RWPE1 (cell line): ENCODE results near the gene ZNF532.
A peak's percentile ranks its signal among the peaks of the same experiment; 100 is the strongest.

Source experiments
- CTCF ChIA-PET: fragments of 350-600 bp; sonication (Branson Sonifier 250); formaldehyde crosslinking; extraction: SDS; loops from one replicate; lab custom pipeline; 2021; lab: Yijun Ruan, JAX
- POLR2A ChIA-PET: fragments of 400-600 bp; formaldehyde crosslinking; extraction: SDS; loops from one replicate; lab custom pipeline; 2020; ENCODE audit warnings: antibody characterized with exemption; ENCODE audit not compliant: low non-redundant PET; lab: Yijun Ruan, JAX
- DNase-seq: peaks from one replicate; pipeline ENCODE4 v3.0.0; 2012; ENCODE audit warnings: low spot score
- H3K27ac ChIP-seq: fragments of 450-650 bp; 2 replicates; pipeline ENCODE4 v1.5.1; 2017
- CTCF ChIP-seq: fragments of 450-650 bp; conservative IDR thresholded peaks from 2 replicates; pipeline ENCODE4 v1.5.1; 2017; ENCODE audit warnings: low read depth, mild to moderate bottlenecking

ZNF532 gene

GRCh38 chr18:58983260-58984155 lies 118.8 kb downstream of the ZNF532 start:
- no peak for DNase-seq
- ChIA-PET POLR2A (no interaction called here), CTCF (no interaction called here)
- TF ChIP-seq CTCF = no peak
- no peak overlapping the region for H3K27ac ChIP-seq

- POLR2A ChIA-PET = no interaction called here
- H3K27ac ChIP-seq = no peak overlapping the region
- DNase-seq = no peak
- CTCF ChIA-PET = no interaction called here
- TF ChIP-seq CTCF = no peak
Observed at GRCh38 chr18:58988600-58988999, 123.9 kb downstream of the ZNF532 start.

DNA sequence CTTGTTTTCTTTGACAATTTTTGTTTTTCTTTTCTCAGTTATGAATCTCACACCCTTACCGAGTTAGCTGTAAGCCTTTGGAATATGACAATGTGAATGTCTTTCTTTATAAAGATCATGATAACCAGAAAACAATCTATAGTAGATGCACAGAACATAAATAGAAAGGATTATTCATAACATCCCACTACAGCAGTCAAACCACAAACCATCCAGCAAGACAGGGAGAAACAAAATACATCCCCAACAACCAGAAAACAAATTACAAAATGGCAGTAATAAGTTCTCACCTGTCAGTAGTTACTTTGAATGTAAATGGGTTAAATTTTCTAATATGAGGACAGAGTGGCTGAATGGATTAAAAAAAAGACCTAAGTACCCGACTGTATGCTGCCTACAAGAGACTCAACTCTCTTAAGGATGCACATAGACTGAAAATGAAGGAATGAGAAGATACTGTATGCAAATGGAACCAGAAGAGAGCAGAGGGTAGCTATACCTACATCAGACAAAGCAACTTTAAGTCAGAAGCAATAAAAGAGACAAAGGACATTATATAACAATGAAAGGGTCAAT lies 124.6 kb downstream of the ZNF532 start:
- no peak for DNase-seq
- ChIA-PET POLR2A (no interaction called here), CTCF (no interaction called here)
- TF ChIP-seq CTCF = no peak
- no peak overlapping the region for H3K27ac ChIP-seq

- POLR2A ChIA-PET = no interaction called here
- DNase-seq = no peak
- H3K27ac ChIP-seq = peak overlapping the region; percentile 75
- TF ChIP-seq CTCF = no peak
- CTCF ChIA-PET = interaction anchor here (0.6 kb wide), 1 partner anchor 320 kb away, joined by 4 read pairs; the partner anchor contains the start of gene MALT1
Observed at GRCh38 chr18:58990720-58991119, 126.0 kb downstream of the ZNF532 start.

GRCh38 chr18:58991167-58991798 lies 126.6 kb downstream of the ZNF532 start:
- peak overlapping the region; percentile 75 for H3K27ac ChIP-seq
- DNase-seq = no peak
- ChIA-PET CTCF (no interaction called here), POLR2A (no interaction called here)
- no peak for TF ChIP-seq CTCF
